GM12878 (cell line): Measurements from ENCODE around the gene RNF113A. TPM values are rescaled to one million over a fixed set of nuclear protein-coding genes. Genes with fewer than 3 reads are reported as not detected.

Source experiments
- CBFB ChIP-seq: IDR thresholded peaks from 2 replicates; pipeline ENCODE4 v1.6.1; 2016; ENCODE audit warnings: antibody characterized with exemption, low read depth
- CHD4 ChIP-seq: fragments of 200-600 bp; sonication (generic); IDR thresholded peaks from 2 replicates; pipeline ENCODE4 v1.6.1; 2016; ENCODE audit warnings: mild to moderate bottlenecking
- GATAD2B ChIP-seq: fragments of 450-650 bp; conservative IDR thresholded peaks from 2 replicates; pipeline ENCODE4 v1.6.1; 2017; ENCODE audit warnings: low read depth, mild to moderate bottlenecking, moderate library complexity
- IKZF2 ChIP-seq, 2 experiments: fragments of 450-650 bp; IDR thresholded peaks; 2 replicates each; pipeline ENCODE4 v1.6.1; 2017; ENCODE audit warnings: mild to moderate bottlenecking in 2 of 2, moderate library complexity in 2 of 2
- IRF5 ChIP-seq: fragments of 450-650 bp; IDR thresholded peaks from 2 replicates; pipeline ENCODE4 v1.6.1; 2017; ENCODE audit warnings: borderline replicate concordance
- KAT2A ChIP-seq: conservative IDR thresholded peaks from 2 replicates; pipeline ENCODE4 v1.6.1; 2011; ENCODE audit warnings: low read depth, low read length; ENCODE audit not compliant: control insufficient read depth
- NFYB ChIP-seq: IDR thresholded peaks from 2 replicates; pipeline ENCODE4 v1.6.1; 2011; ENCODE audit warnings: low read depth, mild to moderate bottlenecking, low read length, improper control_type of control experiment, moderate library complexity; ENCODE audit not compliant: insufficient read depth
- NR2C1 ChIP-seq: fragments of 450-650 bp; IDR thresholded peaks from 2 replicates; pipeline ENCODE4 v1.6.1; 2017; ENCODE audit warnings: antibody characterized with exemption, mild to moderate bottlenecking, moderate library complexity
- NR2F1 ChIP-seq: fragments of 450-650 bp; conservative IDR thresholded peaks from 2 replicates; pipeline ENCODE4 v1.6.1; 2017; ENCODE audit warnings: mild to moderate bottlenecking
- POLR2AphosphoS2 ChIP-seq: IDR thresholded peaks from 2 replicates; pipeline ENCODE4 v1.6.1; 2011; ENCODE audit warnings: low read depth, mild to moderate bottlenecking, low read length, improper control_type of control experiment, moderate library complexity
- POLR2AphosphoS5 ChIP-seq: IDR thresholded peaks from 2 replicates; pipeline ENCODE4 v1.6.1; 2011; ENCODE audit warnings: mild to moderate bottlenecking, low read length, inconsistent platforms
- POU2F2 ChIP-seq: IDR thresholded peaks from 3 replicates; pipeline ENCODE4 v1.6.1; 2011; ENCODE audit warnings: low read depth, mild to moderate bottlenecking, low read length, borderline replicate concordance
- SIN3A ChIP-seq: IDR thresholded peaks from 2 replicates; pipeline ENCODE4 v1.6.1; 2012; ENCODE audit warnings: low read depth, low read length, improper control_type of control experiment
- TCF3 ChIP-seq: IDR thresholded peaks from 2 replicates; pipeline ENCODE4 v1.6.1; 2012; ENCODE audit warnings: low read depth, mild to moderate bottlenecking, low read length, borderline replicate concordance; ENCODE audit not compliant: insufficient read depth
- ZNF622 ChIP-seq: fragments of 450-650 bp; IDR thresholded peaks from 2 replicates; pipeline ENCODE4 v1.6.1; 2017; ENCODE audit warnings: mild to moderate bottlenecking, inconsistent platforms
- polyA plus RNA-seq, 11 experiments: library from polyadenylated mRNA; depleted of rRNA in 4 of 11; unstranded in 6 of 11; stranded (reverse) in 5 of 11; fragments of >200 nt; fragmentation: Nextera tagmentation in 4 of 11; fragmentation: Illumina TruSeq in 1 of 11; extraction: Ambion mirVana in 4 of 11; extraction: Trizol in 1 of 11; gene quantifications; 1 replicate in 1 of 11; 2 replicates in 10 of 11; pipeline versions ENCODE4 v1.2.1 to v1.2.3, GENCODE V29; 2011 to 2016; ENCODE audit warnings: inconsistent platforms in 2 of 11, missing spikeins in 2 of 11, low read depth in 1 of 11
- total RNA-seq, 4 experiments: library from RNA; depleted of rRNA in 3 of 4; stranded (reverse); fragments of >200 nt in 3 of 4; fragmentation: Illumina TruSeq in 1 of 4; extraction: Trizol in 1 of 4; gene quantifications; 2 replicates each; pipeline versions ENCODE4 v1.2.1 to v1.2.3, GENCODE V29; 2013 to 2021
- TF ChIP-seq, protein P1 (sequence below): fragments of 450-650 bp; IDR thresholded peaks from 2 replicates; pipeline ENCODE4 v1.6.1; 2017; ENCODE audit warnings: mild to moderate bottlenecking, moderate library complexity
- TF ChIP-seq, protein P2 (sequence below): IDR thresholded peaks from 2 replicates; pipeline ENCODE4 v1.6.1; 2012; ENCODE audit warnings: low read depth, low read length, improper control_type of control experiment
- TF ChIP-seq, protein P3 (sequence below): IDR thresholded peaks from 2 replicates; pipeline ENCODE4 v1.6.1; 2011; ENCODE audit warnings: low read depth, mild to moderate bottlenecking, low read length, moderate library complexity, borderline replicate concordance; ENCODE audit errors: extremely low read depth

The RNF113A gene
- total and polyA plus RNA-seq, 10 of the 15 experiments (the other 5 are each of a cell fraction or from before 2014, with no cell fraction given) = 20.6 to 33.1 (median 23.4) TPM

GRCh38 chrX:119871599-119872395 is at the start of gene RNF113A, which contains the start of gene NDUFA1 (continued):
- TF ChIP-seq, protein P1, sequence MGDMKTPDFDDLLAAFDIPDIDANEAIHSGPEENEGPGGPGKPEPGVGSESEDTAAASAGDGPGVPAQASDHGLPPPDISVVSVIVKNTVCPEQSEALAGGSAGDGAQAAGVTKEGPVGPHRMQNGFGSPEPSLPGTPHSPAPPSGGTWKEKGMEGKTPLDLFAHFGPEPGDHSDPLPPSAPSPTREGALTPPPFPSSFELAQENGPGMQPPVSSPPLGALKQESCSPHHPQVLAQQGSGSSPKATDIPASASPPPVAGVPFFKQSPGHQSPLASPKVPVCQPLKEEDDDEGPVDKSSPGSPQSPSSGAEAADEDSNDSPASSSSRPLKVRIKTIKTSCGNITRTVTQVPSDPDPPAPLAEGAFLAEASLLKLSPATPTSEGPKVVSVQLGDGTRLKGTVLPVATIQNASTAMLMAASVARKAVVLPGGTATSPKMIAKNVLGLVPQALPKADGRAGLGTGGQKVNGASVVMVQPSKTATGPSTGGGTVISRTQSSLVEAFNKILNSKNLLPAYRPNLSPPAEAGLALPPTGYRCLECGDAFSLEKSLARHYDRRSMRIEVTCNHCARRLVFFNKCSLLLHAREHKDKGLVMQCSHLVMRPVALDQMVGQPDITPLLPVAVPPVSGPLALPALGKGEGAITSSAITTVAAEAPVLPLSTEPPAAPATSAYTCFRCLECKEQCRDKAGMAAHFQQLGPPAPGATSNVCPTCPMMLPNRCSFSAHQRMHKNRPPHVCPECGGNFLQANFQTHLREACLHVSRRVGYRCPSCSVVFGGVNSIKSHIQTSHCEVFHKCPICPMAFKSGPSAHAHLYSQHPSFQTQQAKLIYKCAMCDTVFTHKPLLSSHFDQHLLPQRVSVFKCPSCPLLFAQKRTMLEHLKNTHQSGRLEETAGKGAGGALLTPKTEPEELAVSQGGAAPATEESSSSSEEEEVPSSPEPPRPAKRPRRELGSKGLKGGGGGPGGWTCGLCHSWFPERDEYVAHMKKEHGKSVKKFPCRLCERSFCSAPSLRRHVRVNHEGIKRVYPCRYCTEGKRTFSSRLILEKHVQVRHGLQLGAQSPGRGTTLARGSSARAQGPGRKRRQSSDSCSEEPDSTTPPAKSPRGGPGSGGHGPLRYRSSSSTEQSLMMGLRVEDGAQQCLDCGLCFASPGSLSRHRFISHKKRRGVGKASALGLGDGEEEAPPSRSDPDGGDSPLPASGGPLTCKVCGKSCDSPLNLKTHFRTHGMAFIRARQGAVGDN = peak; percentile 64
- TF ChIP-seq SIN3A (peak; percentile 60; the same call in 1 of the 2 replicates), ZNF622 (no peak), CHD4 (no peak), GATAD2B (0 out of 2 replicates have a peak, but pooled peaks have one; percentile 30), IKZF2 (IDR thresholded peaks at IDR 0.05) (no peak), TCF3 (0 out of 2 replicates have a peak, but pooled peaks have one; percentile 32), POLR2AphosphoS5 (peak; percentile 91), IRF5 (no peak), KAT2A (no peak), POLR2AphosphoS2 (peak; percentile 53; the same call in 1 of the 2 replicates), NFYB (peak; percentile 41; the same call in 1 of the 2 replicates), POU2F2 (peak; percentile 55; the same call in 2 of the 3 replicates), NR2F1 (peak; percentile 37; the same call in 1 of the 2 replicates), NR2C1 (no peak; the same call in 1 of the 2 replicates), CBFB (peak; percentile 29; the same call in 1 of the 2 replicates)
- TF ChIP-seq, protein P2, sequence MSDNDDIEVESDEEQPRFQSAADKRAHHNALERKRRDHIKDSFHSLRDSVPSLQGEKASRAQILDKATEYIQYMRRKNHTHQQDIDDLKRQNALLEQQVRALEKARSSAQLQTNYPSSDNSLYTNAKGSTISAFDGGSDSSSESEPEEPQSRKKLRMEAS = peak; percentile 70; the same call in 1 of the 2 replicates
- TF ChIP-seq, protein P3, sequence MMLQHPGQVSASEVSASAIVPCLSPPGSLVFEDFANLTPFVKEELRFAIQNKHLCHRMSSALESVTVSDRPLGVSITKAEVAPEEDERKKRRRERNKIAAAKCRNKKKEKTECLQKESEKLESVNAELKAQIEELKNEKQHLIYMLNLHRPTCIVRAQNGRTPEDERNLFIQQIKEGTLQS = no peak
